ENCODE results near the gene CTNND2.

CTNND2 gene

GRCh38 chr5:11234501-11234911 is 669.7 kb downstream of the CTNND2 start:
- no peak overlapping the region for H3K4me3 ChIP-seq (replicated peaks; ENCODE audit: low read depth, low read length)
- H3K36me3 ChIP-seq (ENCODE audit: control insufficient read depth, insufficient read depth, low read length), result no peaks in the 10 kb centered on the region
- no peaks in the 10 kb centered on the region for H3K27me3 ChIP-seq (replicated peaks; ENCODE audit: control insufficient read depth, insufficient read depth, low read length)
- no peak for TF ChIP-seq CTCF (IDR thresholded peaks at IDR 0.05; ENCODE audit: insufficient read depth, low read length, poor library complexity, severe bottlenecking)
- DNase-seq (ENCODE audit: extremely low read depth, insufficient read length), result no peak

GRCh38 chr5:11230890-11231289 is 673.4 kb downstream of the CTNND2 start:
- H3K36me3 ChIP-seq (ENCODE audit: control insufficient read depth, insufficient read depth, low read length), result no peaks in the 10 kb centered on the region
- no peak for DNase-seq (ENCODE audit: extremely low read depth, insufficient read length)
- TF ChIP-seq CTCF (IDR thresholded peaks at IDR 0.05; ENCODE audit: insufficient read depth, low read length, poor library complexity, severe bottlenecking), result no peak
- no peak overlapping the region for H3K4me3 ChIP-seq (replicated peaks; ENCODE audit: low read depth, low read length)
- no peaks in the 10 kb centered on the region for H3K27me3 ChIP-seq (replicated peaks; ENCODE audit: control insufficient read depth, insufficient read depth, low read length)

- Histone ChIP-seq H3K27me3 (replicated peaks; ENCODE audit: control insufficient read depth, insufficient read depth, low read length) (no peaks in the 10 kb centered on the region), H3K36me3 (ENCODE audit: control insufficient read depth, insufficient read depth, low read length) (no peaks in the 10 kb centered on the region), H3K4me3 (replicated peaks; ENCODE audit: low read depth, low read length) (no peak overlapping the region)
- no peak for DNase-seq (ENCODE audit: extremely low read depth, insufficient read length)
- TF ChIP-seq CTCF (IDR thresholded peaks at IDR 0.05; ENCODE audit: insufficient read depth, low read length, poor library complexity, severe bottlenecking), result no peak
Measured at GRCh38 chr5:11227064-11227463, 677.2 kb downstream of the CTNND2 start.

GRCh38 chr5:11224436-11225187 is 679.6 kb downstream of the CTNND2 start:
- Histone ChIP-seq H3K27me3 (replicated peaks; ENCODE audit: control insufficient read depth, insufficient read depth, low read length) (no peaks in the 10 kb centered on the region), H3K36me3 (ENCODE audit: control insufficient read depth, insufficient read depth, low read length) (no peaks in the 10 kb centered on the region), H3K4me3 (replicated peaks; ENCODE audit: low read depth, low read length) (no peak overlapping the region)
- TF ChIP-seq CTCF (IDR thresholded peaks at IDR 0.05; ENCODE audit: insufficient read depth, low read length, poor library complexity, severe bottlenecking), result no peak
- DNase-seq (ENCODE audit: extremely low read depth, insufficient read length), result no peak

- no peaks in the 10 kb centered on the region for H3K36me3 ChIP-seq (ENCODE audit: control insufficient read depth, insufficient read depth, low read length)
- H3K27me3 ChIP-seq (replicated peaks; ENCODE audit: control insufficient read depth, insufficient read depth, low read length), result no peaks in the 10 kb centered on the region
- no peak for TF ChIP-seq CTCF (IDR thresholded peaks at IDR 0.05; ENCODE audit: insufficient read depth, low read length, poor library complexity, severe bottlenecking)
- DNase-seq (ENCODE audit: extremely low read depth, insufficient read length), result no peak
- no peak overlapping the region for H3K4me3 ChIP-seq (replicated peaks; ENCODE audit: low read depth, low read length)
Measured at GRCh38 chr5:11222169-11222568, 682.1 kb downstream of the CTNND2 start.
